ENCODE data around the gene PEAK3.

GRCh38 chr19:2242092-2242537 lies 39.9 kb downstream of the PEAK3 start:
- TF ChIP-seq CTCF (IDR thresholded peaks at IDR 0.05): no peak
- no peak for TF ChIP-seq POLR2A (IDR thresholded peaks at IDR 0.05)
- TF ChIP-seq EP300 (IDR thresholded peaks at IDR 0.05): no peak
- TF ChIP-seq POLR2AphosphoS5 (IDR thresholded peaks at IDR 0.05): no peak

All from upper lobe of left lung (tissue), 4 donors.